ENCODE data around the gene SLC12A8.
A peak's percentile ranks its signal among the peaks of the same experiment; 100 is the strongest.

Gene SLC12A8

GRCh38 chr3:125051205-125051604 is 161.3 kb downstream of the SLC12A8 start:
- FAIRE-seq (no peak), DNase-seq (ENCODE audit: insufficient read length, low spot score) (no peak)

GRCh38 chr3:125050488-125051090 is 162.0 kb downstream of the SLC12A8 start:
- TF ChIP-seq POLR2A (IDR thresholded peaks at IDR 0.05; ENCODE audit: low read depth, low read length): no peak
- FAIRE-seq (no peak), DNase-seq (ENCODE audit: insufficient read length, low spot score) (no peak)

More at GRCh38 chr3:125051205-125051604, 161.3 kb downstream of the SLC12A8 start:
- no peak for TF ChIP-seq POLR2A (IDR thresholded peaks at IDR 0.05; ENCODE audit: low read depth, low read length)

GRCh38 chr3:125048282-125048681 is 164.3 kb downstream of the SLC12A8 start:
- DNase-seq (ENCODE audit: insufficient read length, low spot score) (no peak), FAIRE-seq (no peak)
- TF ChIP-seq POLR2A (IDR thresholded peaks at IDR 0.05; ENCODE audit: low read depth, low read length): no peak

GRCh38 chr3:125045965-125046364 is 166.6 kb downstream of the SLC12A8 start:
- peak; percentile 93 for DNase-seq (ENCODE audit: insufficient read length, low spot score)
- TF ChIP-seq POLR2A (IDR thresholded peaks at IDR 0.05; ENCODE audit: low read depth, low read length): no peak
- FAIRE-seq: peak; percentile 81

GRCh38 chr3:125045194-125045593 is 167.4 kb downstream of the SLC12A8 start:
- DNase-seq (ENCODE audit: insufficient read length, low spot score) (no peak), FAIRE-seq (no peak)

GRCh38 chr3:125043599-125044151 is 168.9 kb downstream of the SLC12A8 start:
- no peak for TF ChIP-seq POLR2A (IDR thresholded peaks at IDR 0.05; ENCODE audit: low read depth, low read length)
- DNase-seq (ENCODE audit: insufficient read length, low spot score): no peak
- FAIRE-seq: no peak

More at GRCh38 chr3:125045194-125045593, 167.4 kb downstream of the SLC12A8 start:
- no peak for TF ChIP-seq POLR2A (IDR thresholded peaks at IDR 0.05; ENCODE audit: low read depth, low read length)

GRCh38 chr3:125042725-125043406 is 169.7 kb downstream of the SLC12A8 start:
- DNase-seq (ENCODE audit: insufficient read length, low spot score) (no peak), FAIRE-seq (no peak)
- no peak for TF ChIP-seq POLR2A (IDR thresholded peaks at IDR 0.05; ENCODE audit: low read depth, low read length)

- DNase-seq (ENCODE audit: insufficient read length, low spot score) (no peak), FAIRE-seq (no peak)
- TF ChIP-seq POLR2A (IDR thresholded peaks at IDR 0.05; ENCODE audit: low read depth, low read length): no peak
Observed at GRCh38 chr3:125039131-125040100, 173.1 kb downstream of the SLC12A8 start.

GRCh38 chr3:125037498-125038150 is 174.9 kb downstream of the SLC12A8 start:
- TF ChIP-seq POLR2A (IDR thresholded peaks at IDR 0.05; ENCODE audit: low read depth, low read length): no peak
- FAIRE-seq (no peak), DNase-seq (ENCODE audit: insufficient read length, low spot score) (no peak)

GRCh38 chr3:125035217-125035616 is 177.3 kb downstream of the SLC12A8 start:
- no peak for DNase-seq (ENCODE audit: insufficient read length, low spot score)
- FAIRE-seq: no peak
- no peak for TF ChIP-seq POLR2A (IDR thresholded peaks at IDR 0.05; ENCODE audit: low read depth, low read length)

- no peak for FAIRE-seq
- no peak for DNase-seq (ENCODE audit: insufficient read length, low spot score)
- no peak for TF ChIP-seq POLR2A (IDR thresholded peaks at IDR 0.05; ENCODE audit: low read depth, low read length)
Observed at GRCh38 chr3:125033616-125034015, 178.9 kb downstream of the SLC12A8 start.

GRCh38 chr3:125033135-125033534 is 179.4 kb downstream of the SLC12A8 start:
- TF ChIP-seq POLR2A (IDR thresholded peaks at IDR 0.05; ENCODE audit: low read depth, low read length): no peak
- FAIRE-seq (no peak), DNase-seq (ENCODE audit: insufficient read length, low spot score) (no peak)

- TF ChIP-seq POLR2A (IDR thresholded peaks at IDR 0.05; ENCODE audit: low read depth, low read length): no peak
- DNase-seq (ENCODE audit: insufficient read length, low spot score): no peak
- no peak for FAIRE-seq
Observed at GRCh38 chr3:125032683-125033082, 179.9 kb downstream of the SLC12A8 start.

All from H54 (cell line).